Retinal pigment epithelial cell (primary cell): ENCODE measurements around the gene NBAS.

Experiments used
- DNase-seq: peaks from one replicate; pipeline ENCODE4 v3.0.0-alpha.2; 2010; ENCODE audit warnings: low read depth
- H3K4me3 ChIP-seq: 2 replicates; pipeline ENCODE4 v1.5.1; 2011; ENCODE audit warnings: mild to moderate bottlenecking, low read length, control low read depth, moderate library complexity
- TF ChIP-seq, protein P1 (sequence below): conservative IDR thresholded peaks from 2 replicates; pipeline ENCODE4 v1.5.1; 2011; ENCODE audit warnings: low read depth, low read length, control low read depth, inconsistent platforms

Gene NBAS

DNA sequence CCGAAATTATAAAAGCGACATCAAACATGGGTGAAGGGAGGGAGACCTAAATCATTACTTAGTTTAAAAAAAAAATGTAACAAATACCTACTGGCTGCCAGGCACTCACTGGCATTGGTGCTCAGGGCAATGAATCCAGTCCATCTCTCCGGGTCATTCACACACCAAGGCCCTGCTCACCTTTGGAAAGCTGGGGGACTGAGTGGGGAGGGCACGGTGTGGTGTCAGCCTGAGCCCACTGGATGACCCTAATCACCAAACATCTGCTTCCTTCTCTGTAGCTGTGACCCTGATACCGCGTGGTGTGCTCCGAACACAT lies 30.2 kb upstream of the NBAS start:
- no peak for DNase-seq

DNA sequence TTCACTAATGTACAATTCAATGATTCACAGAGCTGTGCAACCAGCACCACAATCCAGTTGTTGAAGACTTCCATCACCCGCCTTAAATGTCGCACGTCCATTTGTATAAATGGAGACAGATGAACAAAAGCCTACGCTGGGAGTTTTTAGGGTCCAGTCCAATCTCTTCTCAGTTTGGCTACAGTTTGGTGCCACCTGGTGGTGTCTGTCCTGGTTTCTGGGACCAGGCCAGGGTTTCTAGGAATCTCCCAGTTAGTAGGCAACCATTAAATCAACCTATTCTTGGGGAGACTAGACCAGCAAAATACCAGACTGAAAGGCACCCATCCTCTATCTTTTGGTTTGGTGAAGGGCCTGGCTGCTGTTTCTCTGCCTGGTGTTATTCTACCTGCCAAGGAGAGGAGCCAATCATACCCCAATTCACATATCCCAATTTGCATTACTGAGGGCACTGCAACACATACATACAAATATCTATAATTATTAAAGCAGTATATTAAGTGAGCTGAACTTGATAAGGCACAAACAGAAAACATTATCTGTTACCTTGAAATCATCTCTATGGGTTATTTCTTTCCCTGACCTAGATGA lies 27.3 kb upstream of the NBAS start:
- H3K4me3 ChIP-seq: no peak overlapping the region
- no peak for DNase-seq
- TF ChIP-seq, protein P1, sequence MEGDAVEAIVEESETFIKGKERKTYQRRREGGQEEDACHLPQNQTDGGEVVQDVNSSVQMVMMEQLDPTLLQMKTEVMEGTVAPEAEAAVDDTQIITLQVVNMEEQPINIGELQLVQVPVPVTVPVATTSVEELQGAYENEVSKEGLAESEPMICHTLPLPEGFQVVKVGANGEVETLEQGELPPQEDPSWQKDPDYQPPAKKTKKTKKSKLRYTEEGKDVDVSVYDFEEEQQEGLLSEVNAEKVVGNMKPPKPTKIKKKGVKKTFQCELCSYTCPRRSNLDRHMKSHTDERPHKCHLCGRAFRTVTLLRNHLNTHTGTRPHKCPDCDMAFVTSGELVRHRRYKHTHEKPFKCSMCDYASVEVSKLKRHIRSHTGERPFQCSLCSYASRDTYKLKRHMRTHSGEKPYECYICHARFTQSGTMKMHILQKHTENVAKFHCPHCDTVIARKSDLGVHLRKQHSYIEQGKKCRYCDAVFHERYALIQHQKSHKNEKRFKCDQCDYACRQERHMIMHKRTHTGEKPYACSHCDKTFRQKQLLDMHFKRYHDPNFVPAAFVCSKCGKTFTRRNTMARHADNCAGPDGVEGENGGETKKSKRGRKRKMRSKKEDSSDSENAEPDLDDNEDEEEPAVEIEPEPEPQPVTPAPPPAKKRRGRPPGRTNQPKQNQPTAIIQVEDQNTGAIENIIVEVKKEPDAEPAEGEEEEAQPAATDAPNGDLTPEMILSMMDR: peak; percentile 81

More for the DNA sequence above, 30.2 kb upstream of the NBAS start:
- H3K4me3 ChIP-seq: peak overlapping the region; percentile 88
- TF ChIP-seq, protein P1: no peak

DNA sequence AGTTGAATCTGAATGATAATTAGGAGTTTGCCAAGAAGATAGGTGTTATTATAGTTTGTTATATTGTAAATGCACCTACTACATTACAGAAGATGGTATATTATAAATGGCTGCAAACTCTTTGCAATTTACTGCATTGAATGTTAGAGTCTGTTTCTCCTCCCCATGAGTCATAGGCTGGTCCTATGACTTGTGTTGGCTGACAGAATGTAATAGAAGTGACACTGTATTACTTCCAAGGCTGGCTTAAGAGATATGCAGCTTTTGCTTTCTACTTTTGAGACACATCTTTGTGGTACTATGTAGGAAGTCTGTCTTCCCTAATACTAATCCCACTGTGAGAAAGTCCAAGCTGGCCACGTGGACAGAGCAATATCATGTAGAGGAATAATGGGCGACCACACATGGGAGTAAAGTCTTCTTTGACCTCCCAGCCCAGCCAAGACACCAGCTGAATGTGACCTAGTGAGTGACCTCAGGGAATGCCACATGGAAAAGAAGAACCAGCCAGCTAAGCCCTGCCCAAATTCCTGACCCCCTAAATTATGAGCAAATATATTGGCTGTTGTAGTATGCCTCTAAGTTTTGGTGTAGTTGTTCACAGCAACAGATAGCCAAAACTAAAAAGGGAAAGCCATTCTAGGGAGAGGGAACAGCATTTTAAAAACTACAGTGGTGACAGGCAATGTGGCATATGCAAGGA lies 23.8 kb upstream of the NBAS start:
- H3K4me3 ChIP-seq: no peak overlapping the region
- TF ChIP-seq, protein P1: no peak
- DNase-seq: no peak

DNA sequence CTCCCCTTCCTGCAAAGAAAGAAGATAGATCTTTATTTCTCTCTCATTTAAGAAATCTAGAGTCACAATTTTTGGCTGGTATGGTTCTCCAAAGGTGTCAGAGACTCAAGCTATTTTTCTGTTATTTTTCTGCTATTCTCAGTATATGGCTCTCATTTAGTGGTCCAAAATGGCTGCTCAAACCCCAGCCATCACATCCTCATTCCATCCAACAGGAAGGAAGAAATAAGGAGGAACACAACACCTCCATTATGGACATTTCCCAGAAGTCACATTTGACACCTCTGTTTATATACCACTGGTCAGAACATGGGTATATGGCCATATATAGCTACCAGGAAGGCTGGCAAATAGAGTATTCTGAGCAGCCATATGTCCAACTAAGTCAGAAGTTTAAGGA lies 23.2 kb upstream of the NBAS start:
- DNase-seq: no peak
- H3K4me3 ChIP-seq: no peak overlapping the region
- TF ChIP-seq, protein P1: no peak

DNA sequence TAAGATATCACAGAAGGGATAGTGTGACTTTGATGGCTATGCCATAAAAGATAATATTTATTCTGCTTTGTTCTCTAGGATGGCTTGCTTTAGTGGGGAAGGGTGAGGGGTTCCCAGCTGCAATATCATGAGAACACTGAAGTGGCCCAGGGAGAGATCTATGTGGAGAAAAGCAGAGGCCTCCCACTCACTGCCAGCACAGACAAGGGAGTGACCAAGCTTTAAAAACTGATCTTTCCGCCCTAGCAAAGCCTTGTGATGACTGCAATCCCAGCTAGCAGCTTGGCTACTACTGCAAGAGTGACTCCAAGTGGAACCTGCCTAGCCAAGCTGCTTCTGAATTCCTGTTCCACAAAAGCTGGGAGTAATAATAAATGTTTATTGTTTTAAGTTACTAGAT lies 22.7 kb upstream of the NBAS start:
- DNase-seq: no peak
- TF ChIP-seq, protein P1: no peak
- H3K4me3 ChIP-seq: no peak overlapping the region

DNA sequence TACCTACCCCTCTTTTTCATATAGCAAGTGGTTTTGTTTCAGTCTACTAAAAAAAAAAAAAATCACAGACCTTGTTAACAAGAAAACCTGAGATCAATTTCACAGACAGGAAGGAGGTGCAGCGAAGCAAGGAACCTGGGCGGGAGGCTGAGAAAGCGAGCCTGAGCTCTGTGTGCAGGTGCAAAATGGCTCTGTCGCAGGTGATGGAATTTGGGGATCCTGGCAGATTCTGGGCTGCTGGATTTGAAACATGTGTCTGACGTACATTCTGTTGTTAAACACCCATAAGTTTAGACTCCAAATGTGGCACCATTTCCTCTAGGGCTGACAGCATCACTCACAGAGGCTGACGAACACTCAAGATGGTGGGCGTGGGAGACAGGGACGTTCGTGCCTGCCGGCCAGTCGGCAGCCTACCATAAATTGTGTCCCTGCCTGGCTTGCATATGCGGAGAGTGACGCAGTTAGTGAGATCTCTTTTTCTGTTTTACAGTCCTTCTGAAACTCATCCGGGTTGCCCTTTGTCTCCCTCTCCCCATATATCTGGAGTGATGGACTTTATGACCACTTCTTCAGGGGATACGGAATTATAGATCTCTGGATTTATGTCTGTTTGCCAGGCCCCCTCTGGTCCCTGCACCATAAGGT lies 21.7 kb upstream of the NBAS start:
- no peak overlapping the region for H3K4me3 ChIP-seq
- TF ChIP-seq, protein P1: no peak
- no peak for DNase-seq

DNA sequence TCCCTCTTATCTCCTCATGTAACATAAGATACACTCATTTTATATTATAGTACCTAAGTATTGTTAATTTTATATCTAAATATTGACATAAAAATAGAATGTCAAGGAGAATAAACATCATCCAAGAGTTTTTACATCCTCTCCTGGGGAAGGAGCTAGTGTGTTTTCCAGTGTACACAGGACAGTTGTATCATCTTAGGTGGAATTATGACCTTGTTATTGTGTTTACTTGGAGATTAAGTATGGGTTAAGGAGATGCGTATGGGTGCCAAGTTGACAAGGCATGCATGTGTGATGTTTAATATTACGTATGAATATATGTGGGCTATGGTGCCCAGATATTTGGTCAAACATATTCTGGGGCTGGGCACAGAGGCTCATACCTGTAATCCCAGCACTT lies 19.3 kb upstream of the NBAS start:
- TF ChIP-seq, protein P1: no peak
- H3K4me3 ChIP-seq: no peak overlapping the region
- no peak for DNase-seq
